ENCODE results near the gene CTRB1.

Gene CTRB1

GRCh38 chr16:75225092-75225491 is 6.3 kb downstream of the CTRB1 start:
- DNase-seq = no peak

DNA sequence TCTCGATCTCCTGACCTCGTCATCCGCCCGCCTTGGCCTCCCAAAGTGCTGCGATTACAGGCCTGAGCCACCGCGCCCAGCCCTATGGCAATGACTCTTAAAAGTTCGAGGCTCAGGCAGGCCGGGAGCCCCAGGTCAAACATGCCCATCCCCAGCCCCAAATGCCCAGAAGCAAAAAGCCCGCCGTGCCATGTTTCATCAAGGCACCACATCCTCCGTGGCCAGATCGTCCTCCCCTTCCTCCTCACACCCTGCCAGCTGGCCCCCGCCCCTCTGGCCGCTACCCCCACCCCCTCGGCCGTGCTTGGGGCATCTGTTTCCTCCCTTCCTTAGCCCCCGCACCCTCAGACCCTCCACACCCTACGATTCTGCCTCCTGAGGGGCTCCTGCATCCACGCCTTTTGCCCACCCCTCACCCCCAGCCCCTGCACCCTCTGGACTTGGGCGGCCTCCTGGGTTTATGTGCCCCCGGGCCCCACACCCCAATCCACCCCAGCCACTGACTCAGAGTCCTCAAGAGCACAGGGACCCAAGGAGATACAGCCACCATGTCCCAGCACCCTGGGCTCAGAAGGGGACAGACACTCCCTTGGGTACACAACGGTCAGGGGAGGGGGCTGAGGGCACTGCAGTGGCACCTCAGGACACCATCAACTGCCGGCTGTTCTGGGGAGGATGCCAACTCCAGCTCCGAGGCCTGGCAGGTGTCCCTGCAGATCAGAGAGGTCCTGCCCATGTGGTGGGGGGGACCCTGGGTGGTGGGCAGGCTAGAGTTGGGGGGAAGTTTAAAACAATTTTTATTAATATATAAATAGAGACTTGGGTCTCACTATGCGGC is 7.1 kb downstream of the CTRB1 start:
- DNase-seq = no peak

DNA sequence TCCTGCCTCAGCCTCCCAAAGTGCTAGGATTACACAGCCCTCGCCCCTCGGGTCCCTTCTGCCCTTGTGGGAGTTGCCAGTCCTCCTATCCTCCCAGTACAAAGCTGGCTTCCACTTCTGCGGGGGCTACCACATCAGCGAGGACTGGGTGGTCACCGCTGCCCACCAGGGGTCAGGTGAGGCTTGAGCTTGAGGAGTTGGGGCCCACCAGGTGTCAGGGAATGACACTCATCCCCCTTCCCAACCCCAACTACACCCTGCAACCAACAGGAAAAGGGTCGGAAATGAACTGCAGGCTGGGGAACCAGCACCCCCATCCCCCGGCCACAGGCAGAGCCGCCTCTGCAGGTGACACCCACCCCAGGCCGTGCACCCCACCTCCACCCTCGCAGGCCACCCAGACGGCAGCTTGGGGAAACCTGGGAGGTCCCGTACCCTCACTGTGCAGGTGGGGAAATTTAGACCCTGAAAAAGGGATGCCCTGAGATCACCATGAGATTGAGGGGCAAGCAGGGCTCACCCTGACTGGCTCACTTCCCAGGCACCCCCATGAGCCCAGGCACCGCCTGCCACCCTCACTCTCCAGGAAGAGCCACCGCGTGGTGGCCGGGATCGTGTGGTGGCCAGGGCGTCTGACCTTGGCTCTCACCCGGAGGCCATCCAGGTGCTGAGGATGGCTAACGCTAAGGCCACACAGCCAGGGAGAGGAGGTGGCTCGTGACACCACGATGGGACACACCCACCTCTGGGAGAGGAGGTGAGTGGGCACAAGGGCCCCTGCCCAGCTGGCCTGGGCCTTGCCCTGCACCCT is 8.0 kb downstream of the CTRB1 start:
- DNase-seq = no peak

GRCh38 chr16:75227361-75228142 is 8.8 kb downstream of the CTRB1 start:
- no peak for DNase-seq

DNA sequence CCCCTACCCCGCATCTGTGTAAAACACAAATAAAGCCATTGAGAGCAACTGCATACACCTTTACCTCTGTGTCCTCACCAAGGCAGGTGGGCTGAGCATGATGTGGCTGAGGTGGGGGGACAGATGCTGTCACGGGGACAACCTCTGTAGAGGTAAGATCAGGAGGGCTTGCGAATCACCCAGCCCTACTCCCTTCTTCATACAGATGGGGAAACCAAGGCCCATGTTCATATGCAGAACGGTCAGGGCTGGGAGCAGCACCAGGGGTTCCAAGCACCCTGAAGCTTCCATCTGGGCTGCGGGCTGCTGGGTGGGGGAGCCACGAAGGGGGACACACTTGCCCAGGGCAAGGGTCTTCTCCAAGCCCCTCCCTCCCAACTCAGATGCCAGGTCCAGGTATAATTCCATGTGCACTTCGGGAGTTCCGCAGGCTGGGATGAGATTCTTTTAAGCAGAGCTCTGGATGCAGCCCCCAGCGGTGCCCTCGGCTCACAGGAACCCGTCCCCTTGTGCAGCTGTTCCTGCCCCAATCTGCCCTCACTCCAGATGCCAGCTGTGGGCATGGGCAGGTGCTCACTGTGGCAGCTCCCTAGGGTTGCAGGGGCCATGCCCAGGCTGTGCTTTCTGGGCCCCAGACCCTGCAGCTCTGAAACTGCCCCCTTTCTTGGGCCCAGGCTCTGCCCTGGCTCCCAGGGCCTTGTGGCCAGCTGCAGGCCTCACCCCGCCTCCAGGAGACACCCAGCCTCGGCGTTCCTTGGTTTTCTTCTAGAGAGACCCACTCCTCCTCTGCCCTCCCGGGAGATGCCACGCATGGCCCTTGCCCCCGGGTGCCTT is 9.6 kb downstream of the CTRB1 start:
- DNase-seq = no peak

- DNase-seq = no peak
Observed at GRCh38 chr16:75229172-75230031, 10.6 kb downstream of the CTRB1 start.

GRCh38 chr16:75230471-75231110 is 11.8 kb downstream of the CTRB1 start:
- DNase-seq = no peak

GRCh38 chr16:75231570-75231969 is 12.8 kb downstream of the CTRB1 start:
- no peak for DNase-seq

GRCh38 chr16:75233611-75233938 is 14.8 kb downstream of the CTRB1 start:
- DNase-seq = no peak

DNA sequence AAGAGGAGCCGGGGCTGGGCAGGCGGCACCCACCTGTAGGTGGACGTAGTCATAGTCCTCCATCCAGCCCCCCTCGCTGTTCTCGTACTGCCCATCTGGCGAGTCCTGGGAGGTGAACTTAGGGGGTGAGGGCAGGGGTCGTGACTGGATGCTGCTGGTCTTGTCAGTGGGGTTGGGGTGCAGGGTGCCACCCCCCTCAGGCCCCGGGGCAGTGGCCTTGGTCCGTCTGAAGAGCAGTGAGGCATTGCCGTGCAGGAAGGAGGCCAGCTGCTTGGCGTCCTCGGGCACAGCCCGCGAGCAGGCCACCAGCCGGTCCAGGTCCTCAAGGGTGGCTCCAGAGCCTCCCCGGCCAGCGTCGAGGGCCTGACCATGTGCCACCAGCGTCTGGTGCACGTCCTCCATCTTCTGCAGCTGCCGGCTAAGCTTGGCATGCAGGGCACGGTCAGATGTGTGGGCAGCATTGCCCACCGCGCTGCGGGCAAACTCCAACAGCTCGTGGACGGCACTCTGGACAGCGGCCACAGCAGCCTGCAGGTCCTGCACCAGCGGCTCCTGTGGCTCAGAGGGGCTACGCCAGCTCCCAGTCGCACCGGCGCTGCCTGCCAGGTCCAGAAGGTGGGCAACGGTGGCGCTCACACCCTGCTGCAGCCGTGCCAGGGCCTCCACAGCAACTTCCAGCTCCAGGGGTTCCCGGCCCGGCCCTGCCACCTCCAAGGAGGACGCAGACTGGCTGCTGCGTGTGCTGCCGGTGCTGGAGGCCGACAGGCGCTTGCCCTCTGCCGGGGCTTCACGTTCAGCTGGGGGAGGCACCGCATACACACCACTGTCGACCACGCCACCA is 16.3 kb downstream of the CTRB1 start:
- DNase-seq = peak in 13 of 58 donors; percentile 7 to 52 (median 26)

DNA sequence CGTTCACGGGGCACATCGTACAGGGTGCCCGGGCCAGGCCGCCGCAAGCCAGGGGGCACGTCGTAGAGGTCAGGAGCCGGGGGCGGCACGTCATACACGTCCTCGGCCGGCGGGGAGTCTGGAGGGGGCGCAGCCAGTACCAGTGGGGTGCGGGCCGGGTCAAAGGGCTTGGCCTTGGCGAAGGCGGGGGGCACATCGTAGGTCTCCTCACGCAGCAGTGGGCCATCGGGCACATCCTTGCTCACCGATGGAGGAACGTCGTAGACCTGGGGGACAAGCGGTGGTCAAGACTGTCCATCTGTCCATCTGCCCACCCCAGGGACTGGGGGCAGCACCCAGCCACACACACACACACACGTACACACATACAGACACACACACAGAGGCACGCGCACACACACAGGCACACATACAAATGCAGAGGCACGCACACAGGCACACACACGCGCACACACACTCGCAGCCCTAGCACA is 17.0 kb downstream of the CTRB1 start:
- DNase-seq = no peak

DNA sequence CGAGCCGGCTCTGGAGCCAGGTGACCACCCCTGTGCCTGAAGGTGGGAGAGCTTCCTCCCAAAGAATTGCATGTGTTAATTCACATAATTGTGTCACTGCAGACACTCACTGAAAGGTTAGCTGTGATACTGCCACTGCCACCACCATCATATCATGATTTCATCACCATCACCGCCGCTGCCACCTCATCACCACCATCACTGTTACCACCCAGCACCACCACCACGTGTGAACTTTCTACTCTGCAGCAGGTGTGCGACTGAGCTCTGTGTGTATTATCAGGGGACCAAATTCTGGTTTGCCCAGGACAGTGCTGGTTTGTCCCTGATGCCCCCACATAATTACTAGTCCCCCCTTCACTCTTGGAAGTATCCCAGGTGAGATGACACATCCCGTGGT is 17.4 kb downstream of the CTRB1 start:
- no peak for DNase-seq

GRCh38 chr16:75236736-75237397 is 18.1 kb downstream of the CTRB1 start:
- no peak for DNase-seq

GRCh38 chr16:75237398-75238131 is 18.8 kb downstream of the CTRB1 start:
- peak in 3 of 58 donors; percentile 42 to 56 (median 56) for DNase-seq

GRCh38 chr16:75238132-75238852 is 19.5 kb downstream of the CTRB1 start:
- peak in 55 of 58 donors; percentile 45 to 98 (median 80) for DNase-seq

Measured in anterior cingulate cortex (tissue), 58 donors.